GM12864 (cell line): ENCODE data around the gene NAA15.
"Not testable (repeated sequence)": the region's sequence is repeated elsewhere in the genome, so short reads cannot be mapped to it uniquely, and the experiment has no call there.

Experiments
- DNase-seq: peaks from one replicate; pipeline ENCODE4 v3.0.0-alpha.2; 2011; ENCODE audit warnings: low read depth
- H3K4me3 ChIP-seq: 2 replicates; pipeline ENCODE4 v1.5.1; 2011; ENCODE audit warnings: mild to moderate bottlenecking, low read depth, low read length, control low read depth
- CTCF ChIP-seq: IDR thresholded peaks from 2 replicates; pipeline ENCODE4 v1.5.1; 2011; ENCODE audit warnings: low read depth, mild to moderate bottlenecking, moderate library complexity, low read length, control low read depth, inconsistent platforms; ENCODE audit errors: missing control alignments

Gene NAA15

GRCh38 chr4:139319571-139319970 lies 18.3 kb downstream of the NAA15 start:
- H3K4me3 ChIP-seq: no peak overlapping the region
- TF ChIP-seq CTCF: no peak

GRCh38 chr4:139322070-139322469 lies 20.8 kb downstream of the NAA15 start:
- not testable (repeated sequence) for DNase-seq, H3K4me3 ChIP-seq

More at GRCh38 chr4:139319571-139319970, 18.3 kb downstream of the NAA15 start:
- no peak for DNase-seq

GRCh38 chr4:139322541-139322940 lies 21.2 kb downstream of the NAA15 start:
- DNase-seq, H3K4me3 ChIP-seq: not testable (repeated sequence)

GRCh38 chr4:139324620-139325019 lies 23.3 kb downstream of the NAA15 start:
- DNase-seq: no peak
- TF ChIP-seq CTCF: no peak
- H3K4me3 ChIP-seq: no peak overlapping the region

- no peak for DNase-seq
- no peak overlapping the region for H3K4me3 ChIP-seq
- no peak for TF ChIP-seq CTCF
Measured at GRCh38 chr4:139329665-139330200, 28.4 kb downstream of the NAA15 start.

GRCh38 chr4:139330283-139330682 lies 29.0 kb downstream of the NAA15 start:
- TF ChIP-seq CTCF: no peak
- no peak overlapping the region for H3K4me3 ChIP-seq
- no peak for DNase-seq

- H3K4me3 ChIP-seq: no peak overlapping the region
- TF ChIP-seq CTCF: no peak
- no peak for DNase-seq
Measured at GRCh38 chr4:139331185-139331584, 29.9 kb downstream of the NAA15 start.

- no peak for DNase-seq
- TF ChIP-seq CTCF: no peak
- no peak overlapping the region for H3K4me3 ChIP-seq
Measured at GRCh38 chr4:139333046-139333445, 31.7 kb downstream of the NAA15 start.
